ENCODE results near the gene SETD7. TPM values are rescaled to one million over a fixed set of nuclear protein-coding genes. Genes with fewer than 3 reads are reported as not detected.

SETD7 gene
- total RNA-seq = 39.4 TPM
- long read RNA-seq, full-length matches to known transcripts = 6 of 23 reads
- long read RNA-seq, partial matches to known transcripts = 4 of 23 reads
- long read RNA-seq, other reads (novel, unspliced or antisense) = 13 of 23 reads

GRCh38 chr4:139556071-139556723 lies at the start of gene SETD7:
TSS of gene SETD7 (minus strand) at chr4:139556219. CDS start at chr4:139556137, 82 bp downstream.
- Histone ChIP-seq H3K4me1 (peaks cover 76% of the 10 kb centered on the region), H3K36me3 (no peaks in the 10 kb centered on the region), H3K27ac (peak within 1 kb of the TSS; percentile 99), H3K4me3 (peak within 1 kb of the TSS; percentile 79), H3K27me3 (ENCODE audit: low read depth) (no peaks in the 10 kb centered on the region), H3K9me3 (no peaks in the 10 kb centered on the region)
- ATAC-seq (peak; percentile 76 to 82), DNase-seq (peak; percentile 84)
- peak; percentile 20 for TF ChIP-seq CTCF (IDR thresholded peaks at IDR 0.05)
- intact Hi-C loops (cut with DNase I) = no loop called here

GRCh38 chr4:139605516-139605915 lies 49.5 kb upstream of the SETD7 start:
- DNase-seq (no peak), ATAC-seq (peak in 1 of 2 donors; percentile 20)
- peaks cover 9% of the 10 kb centered on the region for H3K4me1 ChIP-seq
- no peaks in the 10 kb centered on the region for H3K9me3 ChIP-seq
- H3K4me3 ChIP-seq = no peak overlapping the region
- no peak overlapping the region for H3K27ac ChIP-seq
- TF ChIP-seq CTCF (IDR thresholded peaks at IDR 0.05) = no peak
- H3K27me3 ChIP-seq (ENCODE audit: low read depth) = no peaks in the 10 kb centered on the region
- intact Hi-C loops (cut with DNase I) = no loop called here
- no peaks in the 10 kb centered on the region for H3K36me3 ChIP-seq

- intact Hi-C loops (cut with DNase I) = no loop called here
- DNase-seq (no peak), ATAC-seq (peak; percentile 34 to 69)
- Histone ChIP-seq H3K36me3 (no peaks in the 10 kb centered on the region), H3K27me3 (ENCODE audit: low read depth) (no peaks in the 10 kb centered on the region), H3K27ac (no peak overlapping the region), H3K9me3 (no peaks in the 10 kb centered on the region), H3K4me3 (no peak overlapping the region), H3K4me1 (peaks cover 9% of the 10 kb centered on the region)
- peak; percentile 68 for TF ChIP-seq CTCF (IDR thresholded peaks at IDR 0.05)
These were observed 47.8 kb upstream of the SETD7 start for GRCh38 chr4:139603576-139604410.

GRCh38 chr4:139602776-139603360 lies 46.8 kb upstream of the SETD7 start:
- Histone ChIP-seq H3K9me3 (no peaks in the 10 kb centered on the region), H3K4me3 (no peak overlapping the region), H3K27me3 (ENCODE audit: low read depth) (no peaks in the 10 kb centered on the region), H3K27ac (no peak overlapping the region), H3K36me3 (no peaks in the 10 kb centered on the region), H3K4me1 (peaks cover 9% of the 10 kb centered on the region)
- DNase-seq (no peak), ATAC-seq (no peak)
- intact Hi-C loops (cut with DNase I) = no loop called here
- no peak for TF ChIP-seq CTCF (IDR thresholded peaks at IDR 0.05)

- Histone ChIP-seq H3K36me3 (no peaks in the 10 kb centered on the region), H3K4me3 (no peak overlapping the region), H3K4me1 (peaks cover 5% of the 10 kb centered on the region), H3K27ac (no peak overlapping the region), H3K9me3 (no peaks in the 10 kb centered on the region), H3K27me3 (ENCODE audit: low read depth) (no peaks in the 10 kb centered on the region)
- intact Hi-C loops (cut with DNase I) = no loop called here
- TF ChIP-seq CTCF (IDR thresholded peaks at IDR 0.05) = no peak
- DNase-seq (no peak), ATAC-seq (no peak)
These were observed 44.6 kb upstream of the SETD7 start for GRCh38 chr4:139600662-139601061.

Data from lower lobe of right lung (tissue), 2 donors.